HG03060 (cell line): Measurements from ENCODE around the gene KANSL1.
"Not testable (repeated sequence)": the region's sequence is repeated elsewhere in the genome, so short reads cannot be mapped to it uniquely, and the experiment has no call there.

Source experiments
- ATAC-seq: cut with Tn5 transposase; IDR thresholded peaks from one replicate; pipeline ENCODE4 v1.9.1; 2021; ENCODE audit warnings: low read depth, moderate number of reproducible peaks; ENCODE audit not compliant: unreplicated experiment

KANSL1 gene

GRCh38 chr17:46192439-46193150, 634 bp downstream of the KANSL1 start:
- ATAC-seq: no peak

GRCh38 chr17:46192189-46192438, 1.1 kb downstream of the KANSL1 start:
- no peak for ATAC-seq

GRCh38 chr17:46191322-46192188, 1.7 kb downstream of the KANSL1 start:
- no peak for ATAC-seq

- no peak for ATAC-seq
Measured at GRCh38 chr17:46190763-46191162, 2.5 kb downstream of the KANSL1 start.

- not testable (repeated sequence) for ATAC-seq
Measured at GRCh38 chr17:46186827-46187235, 6.4 kb downstream of the KANSL1 start.

- ATAC-seq: no peak
Measured at GRCh38 chr17:46184696-46185095, 8.5 kb downstream of the KANSL1 start.

- ATAC-seq: not testable (repeated sequence)
Measured at GRCh38 chr17:46183383-46183782, 9.8 kb downstream of the KANSL1 start.

- no peak for ATAC-seq
Measured at GRCh38 chr17:46182961-46183360, 10.3 kb downstream of the KANSL1 start.

GRCh38 chr17:46181940-46182339, 11.3 kb downstream of the KANSL1 start:
- ATAC-seq: no peak

- ATAC-seq: not testable (repeated sequence)
Measured at GRCh38 chr17:46181316-46181715, 11.9 kb downstream of the KANSL1 start.

- no peak for ATAC-seq
Measured at GRCh38 chr17:46180892-46181274, 12.3 kb downstream of the KANSL1 start.

GRCh38 chr17:46180185-46180891, 12.9 kb downstream of the KANSL1 start:
- not testable (repeated sequence) for ATAC-seq

GRCh38 chr17:46179375-46179999, 13.7 kb downstream of the KANSL1 start:
- ATAC-seq: no peak

GRCh38 chr17:46178550-46179214, 14.5 kb downstream of the KANSL1 start:
- no peak for ATAC-seq

GRCh38 chr17:46176975-46177374, 16.3 kb downstream of the KANSL1 start:
- ATAC-seq: no peak

- ATAC-seq: no peak
Measured at GRCh38 chr17:46175891-46176290, 17.3 kb downstream of the KANSL1 start.

- ATAC-seq: no peak
Measured at GRCh38 chr17:46173153-46173552, 20.1 kb downstream of the KANSL1 start.

- no peak for ATAC-seq
Measured at GRCh38 chr17:46171939-46172338, 21.3 kb downstream of the KANSL1 start.

GRCh38 chr17:46170639-46171429, 22.4 kb downstream of the KANSL1 start:
- ATAC-seq: no peak
